Stimulated activated CD4-positive, alpha-beta T cell treated with anti-CD3 and anti-CD28 coated beads, Interleukin-15, amount 100 ng/mL, for 24 hours (primary cell): ENCODE data around the gene MTF2.
A peak's percentile ranks its signal among the peaks of the same experiment; 100 is the strongest.
"Not testable (repeated sequence)": the region's sequence is repeated elsewhere in the genome, so short reads cannot be mapped to it uniquely, and the experiment has no call there.

Experiments used
- DNase-seq: peaks from one replicate; pipeline ENCODE4 v3.0.0-alpha.2; 2020

Gene MTF2

DNA sequence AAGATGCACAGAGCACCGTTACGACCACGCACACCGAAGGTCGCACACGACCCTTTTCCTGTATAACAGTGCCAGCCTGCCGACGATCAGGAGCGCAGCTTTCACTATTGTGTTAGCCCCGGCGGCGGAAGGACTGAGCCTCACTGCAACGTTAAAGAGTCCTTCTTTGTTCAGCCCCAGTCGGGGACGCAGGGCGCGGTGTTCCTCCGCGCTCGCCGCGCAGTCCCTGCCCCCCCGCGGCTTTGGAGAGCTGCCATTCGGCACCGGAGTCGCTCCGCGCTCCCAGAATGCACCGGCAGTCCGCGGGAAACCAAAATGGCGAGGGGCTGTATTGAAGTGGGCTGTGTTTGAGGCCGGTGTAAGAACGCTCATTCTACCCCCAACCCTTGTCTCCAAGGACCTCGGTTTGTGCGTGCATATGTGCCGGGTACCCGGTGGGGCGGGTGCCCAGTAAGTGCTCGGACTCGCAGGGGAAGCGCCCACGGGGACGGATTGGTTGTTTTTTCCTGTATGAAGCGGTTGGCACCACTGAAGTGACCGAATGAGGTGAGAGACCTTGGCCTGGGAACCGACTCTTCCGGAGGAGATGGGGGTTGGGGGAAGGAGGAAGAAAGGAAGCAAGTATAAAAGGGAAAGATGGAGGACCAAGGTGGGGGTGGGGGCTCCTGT lies at the start of gene MTF2:
Gene MTF2 (plus strand): TSS at position 298 of the 669 bp plus-strand sequence. CDS start 244 bp downstream, at position 542.
- peak; percentile 97 for DNase-seq

DNA sequence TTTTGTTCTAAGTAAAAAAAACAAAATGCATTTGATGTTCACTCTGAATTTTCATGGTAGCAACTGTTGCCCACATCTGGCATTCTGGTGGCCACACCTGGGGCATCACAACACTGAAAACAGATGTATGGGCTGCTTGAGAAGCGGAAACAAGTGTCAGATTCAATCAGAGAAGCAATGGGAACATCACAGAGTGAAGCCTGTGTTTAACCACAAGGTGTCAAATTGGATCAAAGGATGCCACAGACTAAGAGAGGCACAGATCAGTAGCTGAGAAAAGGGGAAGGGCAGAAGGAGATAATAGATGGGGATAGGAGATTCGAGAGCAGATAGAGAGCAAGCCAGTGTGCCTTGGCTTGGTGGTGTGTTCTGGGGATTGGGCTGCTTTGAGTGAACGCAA lies 49.8 kb upstream of the MTF2 start:
- no peak for DNase-seq

DNA sequence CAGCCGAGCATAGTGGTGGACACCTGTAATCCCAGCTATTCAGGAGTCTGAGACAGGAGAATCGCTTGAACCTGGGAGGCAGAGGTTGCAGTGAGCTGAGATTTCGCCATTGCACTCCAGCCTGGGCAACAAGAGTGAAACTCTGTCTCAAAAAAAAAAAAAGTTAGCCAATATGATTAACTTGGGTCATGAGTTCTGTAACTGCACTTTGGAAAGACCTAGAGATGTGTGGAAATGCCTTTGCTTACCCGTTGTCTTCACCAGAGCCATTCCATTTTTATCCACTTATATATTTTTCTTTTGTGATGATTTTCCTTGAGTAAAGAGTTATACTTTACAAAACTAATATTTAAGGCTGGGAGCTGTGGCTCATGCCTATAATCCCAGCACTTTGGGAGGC lies 48.9 kb upstream of the MTF2 start:
- DNase-seq: not testable (repeated sequence)

DNA sequence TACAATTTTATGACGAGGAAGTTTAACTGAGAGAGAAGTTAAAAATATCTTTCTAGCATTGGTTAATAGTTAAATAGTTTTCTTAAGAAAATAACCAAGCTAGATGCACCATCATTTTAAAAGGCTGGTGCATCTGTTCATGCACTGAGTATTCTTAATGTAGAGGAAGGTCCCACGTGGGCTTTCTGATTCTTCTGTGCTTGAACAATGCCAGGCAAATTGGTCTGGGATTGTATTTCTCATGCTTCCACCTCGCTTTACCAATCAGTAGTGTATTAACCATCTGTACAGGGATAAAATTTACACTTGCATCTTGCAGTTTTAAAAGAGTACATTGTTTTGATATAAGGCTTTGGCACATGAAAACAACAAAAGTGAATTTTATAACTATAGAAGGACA lies 47.4 kb upstream of the MTF2 start:
- DNase-seq: no peak

DNA sequence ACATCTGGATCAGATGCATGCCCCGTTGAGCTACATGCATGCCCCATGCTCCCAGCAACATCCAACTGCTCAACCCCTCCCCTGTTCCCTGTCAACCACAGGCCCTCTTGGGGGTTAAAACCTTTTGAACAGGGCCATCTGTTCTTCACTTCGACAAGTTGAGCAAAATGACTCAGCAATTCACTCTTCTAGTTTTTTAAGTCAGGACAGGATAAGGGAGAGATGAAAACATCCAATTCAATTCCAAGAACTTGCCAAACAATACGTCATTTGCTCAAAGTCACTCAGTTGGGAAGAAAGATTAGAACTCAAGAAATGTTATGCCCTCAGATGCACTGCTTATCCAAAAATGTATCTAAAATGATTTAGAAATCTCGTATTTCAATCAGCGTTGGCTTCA lies 46.1 kb upstream of the MTF2 start:
- DNase-seq: no peak

DNA sequence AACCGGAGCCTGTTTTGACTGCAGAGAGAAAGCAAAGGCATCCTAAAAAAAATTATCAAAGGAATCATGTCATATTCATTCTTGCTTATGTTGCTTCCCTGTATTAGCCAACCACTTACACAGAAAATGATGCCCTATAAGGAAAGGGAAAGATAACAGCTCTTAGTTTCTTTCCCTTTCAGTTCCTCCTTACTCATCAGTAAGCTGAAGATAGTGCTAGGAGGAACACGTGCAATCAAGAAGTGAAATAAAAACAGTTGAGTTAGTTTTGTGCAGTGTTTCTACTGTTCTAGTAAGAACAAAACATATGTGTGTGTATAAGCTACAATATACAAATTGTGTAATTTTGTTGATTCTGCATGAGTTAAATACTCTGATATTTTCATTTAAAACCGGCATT lies 45.3 kb upstream of the MTF2 start:
- DNase-seq: no peak

DNA sequence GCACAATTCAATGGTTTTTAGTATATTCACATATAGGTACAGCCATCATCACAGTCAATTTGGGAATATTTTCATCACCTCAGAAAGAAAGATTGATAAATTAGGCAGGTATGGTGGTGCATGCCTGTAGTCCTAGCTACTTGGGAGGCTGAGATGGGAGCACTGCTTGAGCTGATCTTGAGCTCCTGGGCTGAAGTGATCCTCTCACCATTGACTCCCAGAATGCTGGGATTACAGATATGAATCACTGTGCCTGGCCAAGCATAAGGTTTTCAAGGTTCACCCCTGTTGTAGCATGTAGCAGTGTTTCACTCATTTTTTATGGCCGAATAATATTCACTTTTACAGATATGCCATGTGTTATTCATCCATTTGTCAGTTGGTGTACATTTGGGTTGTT lies 44.7 kb upstream of the MTF2 start:
- DNase-seq: no peak

DNA sequence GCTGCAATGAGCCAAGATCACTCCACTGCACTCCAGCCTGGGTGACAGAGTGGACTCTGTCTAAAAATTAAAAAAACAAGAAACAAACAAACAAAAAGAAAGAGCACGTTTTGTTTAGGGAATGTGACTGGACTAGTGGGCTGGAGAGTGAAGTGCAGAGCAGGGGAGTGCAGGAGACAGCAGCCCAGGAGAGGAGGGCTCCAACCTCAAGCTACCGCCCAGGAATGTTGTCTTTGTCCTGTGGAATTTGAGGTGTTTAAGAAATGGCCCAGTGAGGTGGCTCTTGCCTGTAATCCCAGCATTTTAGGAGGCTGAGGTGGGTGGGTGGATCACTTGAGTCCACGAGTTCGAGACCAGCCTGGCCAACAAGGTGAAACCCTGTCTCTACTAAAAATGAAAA lies 42.4 kb upstream of the MTF2 start:
- no peak for DNase-seq

DNA sequence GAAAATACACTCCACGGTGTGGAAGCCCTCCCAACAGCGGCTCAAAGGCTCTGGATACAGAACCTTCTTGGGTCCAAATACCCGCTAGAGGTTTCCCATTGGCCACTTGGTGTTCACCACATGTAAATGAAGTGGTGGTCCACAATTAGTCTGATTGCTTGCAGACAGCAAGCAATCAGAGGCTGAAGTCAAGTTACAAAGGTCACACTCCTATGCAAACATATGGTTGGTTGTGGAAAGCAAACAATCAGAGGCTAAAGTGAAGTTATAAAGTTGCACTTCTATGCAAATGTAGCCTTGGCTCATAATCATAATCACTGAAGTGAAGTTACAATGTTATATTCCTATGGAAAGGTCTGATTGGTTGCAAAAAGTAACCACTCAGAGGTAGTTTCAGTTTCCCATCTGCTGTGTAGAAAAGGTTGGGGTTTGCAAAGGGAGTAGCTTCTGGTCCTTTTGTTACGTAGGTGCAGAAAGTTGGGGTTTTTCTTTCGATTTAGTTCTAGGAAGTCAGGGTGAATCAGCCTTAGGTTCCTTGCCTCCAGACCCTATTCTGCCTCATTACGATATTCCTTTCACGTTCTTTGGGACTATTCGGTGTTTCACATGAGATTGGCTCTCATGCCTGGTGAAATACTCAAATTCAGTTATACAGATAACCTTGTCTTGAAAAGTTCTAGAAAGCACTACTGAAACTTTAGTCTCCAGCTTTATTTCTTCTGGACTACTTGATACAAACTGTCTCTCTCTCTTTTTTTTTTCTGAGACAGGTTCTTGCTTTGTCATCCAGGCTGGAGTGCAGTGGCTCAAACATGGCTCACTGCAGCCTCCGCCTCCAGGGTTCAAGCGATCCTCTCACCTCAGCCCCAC lies 36.7 kb upstream of the MTF2 start:
- DNase-seq: peak; percentile 11

DNA sequence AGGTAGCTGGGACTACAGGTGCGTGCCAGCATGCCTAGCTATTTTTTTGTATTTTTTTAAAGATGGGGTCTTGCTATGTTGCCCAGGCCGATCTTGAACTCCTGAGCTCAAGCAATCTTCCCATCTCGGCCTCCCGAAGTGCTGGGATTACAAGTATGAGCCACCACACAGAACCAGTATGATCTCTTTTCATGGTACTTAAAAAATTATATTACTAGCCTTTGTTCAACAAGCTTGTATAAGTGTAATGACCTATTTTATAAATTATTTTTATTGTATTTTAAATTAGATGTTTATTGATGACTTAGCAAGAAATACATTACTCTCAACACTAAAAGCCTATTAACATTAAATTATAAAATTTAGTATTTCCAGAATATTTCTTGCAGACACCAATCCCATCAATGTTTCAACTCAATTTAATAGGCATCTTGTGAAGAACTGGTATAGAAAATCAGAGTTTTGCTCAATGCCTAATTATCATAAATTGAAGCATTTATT lies 36.0 kb upstream of the MTF2 start:
- DNase-seq: no peak

DNA sequence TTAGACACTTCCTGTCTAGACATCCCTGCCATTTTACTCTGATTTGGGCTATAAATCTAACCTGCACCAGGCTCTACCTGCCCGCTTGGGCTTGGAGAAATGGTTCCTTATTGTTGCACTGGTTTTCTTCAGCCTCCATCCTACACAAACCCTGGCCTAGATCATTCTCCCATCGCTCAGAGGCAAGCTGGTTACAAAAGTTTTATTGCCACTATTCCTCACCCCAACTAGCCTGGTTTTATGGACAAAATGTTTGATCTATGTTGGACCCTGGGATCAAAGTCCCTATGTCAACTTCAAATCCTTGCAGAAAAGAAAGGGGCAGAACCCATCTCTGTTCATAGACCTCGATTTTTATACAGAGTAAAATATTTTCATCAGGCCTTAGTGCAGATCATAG lies 31.5 kb upstream of the MTF2 start:
- no peak for DNase-seq

DNA sequence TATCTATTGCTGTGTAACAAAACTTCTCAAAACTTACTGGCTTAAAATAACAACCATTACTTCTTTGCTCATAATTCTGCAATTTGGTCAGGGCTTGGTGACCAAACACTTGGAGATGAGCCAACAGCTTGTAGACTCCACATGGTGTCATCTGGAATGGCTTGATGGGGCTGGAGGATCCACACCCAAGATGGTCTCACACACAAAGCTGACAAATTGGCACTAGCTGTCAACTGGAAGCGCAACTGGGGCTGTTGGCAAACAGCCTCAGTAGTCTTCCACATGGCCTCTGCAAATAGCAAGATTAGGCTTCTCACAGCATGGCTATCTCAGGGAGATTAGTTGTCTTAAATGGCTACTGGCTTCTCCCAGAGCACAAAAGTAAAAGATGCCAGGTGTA lies 27.1 kb upstream of the MTF2 start:
- no peak for DNase-seq

DNA sequence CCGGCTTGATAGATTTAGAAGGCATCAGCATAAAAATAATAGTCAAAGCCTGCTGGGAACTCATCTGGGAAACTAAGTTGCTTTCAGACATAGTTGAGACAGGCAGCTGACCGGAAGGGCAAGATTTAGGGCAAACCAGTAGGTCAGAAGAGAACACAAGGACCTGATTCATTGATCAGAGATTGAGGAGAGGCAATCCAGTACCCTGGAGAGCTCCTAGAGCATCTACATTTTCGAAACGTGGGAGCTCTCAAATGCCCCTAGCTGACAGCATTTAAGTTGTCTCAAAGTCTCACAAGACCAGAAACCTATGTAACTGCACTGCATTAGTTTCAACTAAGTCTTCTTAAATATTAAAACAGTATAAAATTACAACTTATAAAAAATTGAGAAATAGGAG lies 22.9 kb upstream of the MTF2 start:
- DNase-seq: no peak

DNA sequence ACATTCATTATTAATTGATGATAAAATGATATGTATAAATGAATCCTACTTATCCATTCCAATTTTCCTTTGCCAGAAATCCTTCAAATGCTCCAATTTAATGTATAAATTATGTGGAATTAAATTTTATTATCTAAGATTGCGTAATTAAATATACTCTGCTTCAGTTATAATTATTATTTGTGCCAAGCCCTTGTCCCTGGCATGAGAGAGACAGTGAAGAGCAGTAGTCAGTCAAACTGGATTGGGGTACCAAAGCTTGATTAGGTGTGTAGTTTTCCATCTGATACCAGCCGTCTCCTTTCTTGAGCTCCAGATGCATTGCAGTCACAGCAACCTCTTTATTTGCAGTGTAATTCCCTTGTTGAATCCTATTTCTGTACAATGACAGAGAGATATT lies 22.4 kb upstream of the MTF2 start:
- no peak for DNase-seq

DNA sequence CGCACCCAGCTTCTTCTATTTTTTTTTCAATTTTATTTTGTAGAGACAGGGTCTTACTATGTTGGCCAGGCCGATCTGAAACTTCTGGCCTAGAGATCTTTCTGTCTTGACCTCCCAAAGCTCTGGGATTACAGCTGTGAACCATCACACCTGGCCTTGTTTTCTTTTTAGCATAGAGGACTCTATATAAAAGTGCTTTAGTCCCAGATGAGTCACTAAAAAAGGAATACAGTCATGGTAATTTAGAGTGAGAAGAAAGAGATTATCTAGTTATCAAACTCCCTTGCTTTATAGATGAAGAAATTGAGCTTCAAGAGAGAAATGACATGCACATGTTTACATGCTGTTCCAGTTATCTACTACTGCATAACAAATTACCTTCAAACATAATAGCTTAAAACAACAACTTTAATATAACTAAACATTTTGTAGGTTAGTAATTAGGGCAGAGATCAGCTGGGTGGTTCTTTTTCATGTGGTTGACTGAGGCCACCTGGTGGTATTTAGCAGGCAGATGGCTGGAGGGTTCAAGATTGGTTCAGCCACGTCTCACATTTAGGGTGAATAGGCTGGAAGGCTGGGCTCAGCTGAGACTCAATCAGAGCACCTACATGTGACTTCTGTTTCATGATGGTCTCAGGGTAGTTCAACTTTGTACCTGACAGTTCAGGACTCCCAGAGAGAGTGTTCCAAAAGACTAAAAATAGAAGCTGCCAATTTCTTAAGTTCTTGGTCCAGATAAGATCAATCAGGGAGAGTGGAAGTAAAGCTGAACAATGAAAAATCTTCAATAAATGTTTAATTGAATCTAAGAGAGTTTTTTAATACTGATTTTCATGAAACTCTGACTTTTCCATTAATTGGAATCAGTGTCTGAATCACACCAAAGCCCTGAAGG lies 16.9 kb upstream of the MTF2 start:
- DNase-seq: peak; percentile 42

DNA sequence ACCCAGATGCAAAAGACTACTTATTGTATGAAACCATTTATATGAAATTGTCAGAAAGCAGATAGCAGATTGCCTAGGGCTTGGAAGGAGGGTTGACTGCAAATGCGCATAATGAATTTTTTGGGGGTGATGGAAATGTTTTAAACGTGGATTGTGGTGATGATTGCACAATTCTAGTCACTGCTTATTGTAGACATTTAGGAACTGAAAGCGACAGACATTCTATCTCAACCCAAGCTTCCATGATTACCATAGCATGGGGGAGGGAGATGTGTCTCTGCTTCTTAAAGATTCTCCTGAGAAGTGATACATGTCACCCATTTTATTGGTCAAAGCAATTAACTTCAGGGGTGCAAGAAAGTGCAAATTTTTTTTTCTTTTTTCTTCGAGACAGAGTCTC lies 2.8 kb upstream of the MTF2 start:
- no peak for DNase-seq

DNA sequence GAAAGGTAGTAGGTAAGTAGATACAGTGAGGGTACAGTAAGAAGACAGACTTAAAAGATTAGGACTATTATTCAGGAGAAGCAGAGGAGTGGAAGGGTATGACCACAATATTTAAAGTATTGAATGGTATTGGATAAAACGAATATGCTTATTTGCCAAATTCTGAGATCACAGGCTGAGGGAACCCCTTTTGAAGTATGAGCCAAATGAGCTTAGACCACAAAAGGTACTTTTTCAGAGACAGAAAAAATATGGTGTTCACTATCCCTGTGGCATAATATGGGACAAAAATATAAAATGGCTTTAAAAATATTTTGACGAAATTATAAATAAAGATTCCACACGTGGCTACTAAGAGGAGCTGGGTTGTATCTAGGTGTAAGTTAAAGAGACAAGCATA lies 880 bp upstream of the MTF2 start:
- DNase-seq: no peak

DNA sequence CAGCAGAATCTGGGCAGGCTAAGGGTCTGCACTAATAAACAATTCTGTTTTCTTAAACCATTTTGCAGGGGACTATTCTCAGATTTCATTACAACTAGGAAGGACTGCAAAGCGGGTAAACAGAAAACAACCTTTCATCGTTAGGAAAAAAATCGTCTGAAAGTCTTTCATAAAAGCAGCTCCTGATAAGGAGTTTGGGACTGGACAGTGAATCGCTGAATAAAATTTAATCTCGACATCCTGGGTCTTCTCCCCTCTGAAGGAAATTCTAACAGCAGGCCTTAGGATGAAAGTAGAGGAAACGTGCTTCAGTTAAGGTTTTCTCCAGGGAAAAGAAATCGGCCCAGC lies 471 bp upstream of the MTF2 start:
- DNase-seq: no peak

DNA sequence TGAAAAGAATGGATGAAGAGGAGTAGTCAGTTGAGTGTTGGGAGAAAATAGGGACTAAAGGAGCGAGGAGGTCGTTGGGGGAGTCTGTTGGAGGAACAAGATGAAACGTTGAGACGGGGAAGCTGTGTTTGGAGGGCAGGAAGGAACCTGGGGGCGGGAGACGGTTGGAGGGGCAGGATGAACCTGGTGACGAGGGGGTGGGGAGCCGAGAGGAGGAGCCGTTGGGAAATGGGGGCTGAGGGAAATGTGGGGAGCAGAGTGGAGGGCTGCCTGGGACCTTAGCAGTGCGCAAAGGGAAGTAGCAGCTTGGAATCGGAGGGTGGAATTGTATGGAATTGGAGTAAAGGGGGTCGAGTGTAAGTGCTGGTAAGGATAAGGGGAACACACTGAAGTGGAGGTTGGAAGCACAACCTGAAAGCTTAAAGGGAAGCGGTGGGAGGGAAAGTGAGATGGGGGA lies 630 bp downstream of the MTF2 start:
- DNase-seq: peak; percentile 53

DNA sequence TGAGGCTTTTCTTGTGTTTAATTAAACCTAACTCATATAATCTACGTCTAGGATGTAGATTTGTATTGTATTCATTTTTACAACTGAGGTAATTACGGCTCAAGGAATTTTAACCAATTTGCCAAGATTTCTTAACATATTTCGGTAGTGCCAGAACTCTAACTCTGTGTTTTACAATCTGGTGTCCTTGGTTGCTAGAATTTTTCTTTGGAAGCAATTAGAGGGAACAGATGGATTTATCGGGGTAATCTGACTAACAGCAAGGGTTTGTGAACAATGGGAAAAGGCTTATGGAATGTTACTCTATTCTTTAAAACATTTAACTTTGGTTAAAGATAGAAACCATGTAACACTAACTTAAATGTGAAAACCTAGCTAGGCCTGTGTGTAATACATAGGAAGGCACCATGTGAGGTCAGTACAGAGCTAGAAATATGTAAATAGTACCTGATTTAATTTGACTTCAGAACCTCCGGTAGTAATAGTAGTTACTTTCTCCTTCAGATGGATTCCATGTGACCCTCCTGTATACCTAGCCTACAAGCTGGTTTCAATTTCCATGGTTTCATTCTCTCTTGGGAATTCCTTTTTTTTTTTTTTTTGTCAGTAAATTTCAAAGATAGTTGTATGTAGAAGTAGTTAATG lies 1.2 kb downstream of the MTF2 start:
- no peak for DNase-seq

DNA sequence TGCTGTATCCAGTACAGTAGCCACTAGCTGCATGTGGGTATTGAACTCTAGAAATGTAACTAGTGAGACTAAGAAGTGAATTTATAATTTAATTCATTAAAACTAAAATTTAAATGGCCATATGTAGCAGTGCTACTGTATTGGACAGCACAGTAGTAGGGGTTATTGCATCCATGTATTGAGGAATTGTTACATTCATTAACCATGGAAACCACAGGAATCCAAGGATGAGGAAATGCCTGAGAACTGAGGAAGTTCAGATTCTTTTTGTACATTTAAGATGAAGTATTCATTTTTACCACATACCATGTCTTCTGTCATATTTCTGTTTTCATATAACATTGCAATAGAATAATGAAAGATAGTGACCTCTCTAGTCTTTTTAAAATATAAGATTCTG lies 2.6 kb downstream of the MTF2 start:
- DNase-seq: no peak

DNA sequence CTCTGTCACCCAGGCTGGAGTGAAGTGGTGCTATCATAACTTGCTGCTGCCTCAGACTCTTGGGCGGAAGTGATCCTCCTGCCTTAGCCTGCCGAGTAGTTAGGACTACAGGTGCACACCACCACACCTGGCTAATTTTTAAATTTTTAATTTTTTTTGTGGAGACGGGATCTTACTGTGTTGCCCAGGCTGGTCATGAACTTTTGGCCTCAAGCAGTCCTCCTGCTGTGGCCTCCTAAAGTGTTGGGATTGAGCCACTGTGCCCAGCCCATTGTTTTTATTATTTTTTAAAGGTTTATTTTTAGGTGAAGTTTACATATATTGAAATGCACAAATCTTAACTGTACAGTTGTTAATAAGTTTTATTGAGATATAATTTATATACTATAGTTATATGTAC lies 3.2 kb downstream of the MTF2 start:
- no peak for DNase-seq

DNA sequence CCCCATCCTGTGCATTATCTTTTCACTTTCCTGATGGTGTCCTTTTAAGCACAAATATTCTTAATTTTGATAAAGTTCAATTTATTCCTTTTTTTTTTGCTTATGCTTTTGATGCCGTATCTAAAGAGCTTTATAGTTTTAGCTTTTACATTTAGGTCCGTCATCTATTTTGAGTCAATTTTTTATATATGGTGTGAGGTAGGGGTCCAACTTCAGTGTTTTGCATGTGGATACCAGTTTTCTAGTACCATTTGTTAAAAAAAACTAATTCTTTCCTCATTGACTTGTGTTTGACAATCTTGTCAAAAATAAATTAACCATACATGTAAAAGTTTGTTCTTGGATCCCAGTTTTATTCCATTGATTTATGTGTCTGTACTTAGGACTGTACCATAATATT lies 4.9 kb downstream of the MTF2 start:
- no peak for DNase-seq
